HG03558 (cell line): ENCODE measurements around the gene INSR.
"Not testable (repeated sequence)": the region's sequence is repeated elsewhere in the genome, so short reads cannot be mapped to it uniquely, and the experiment has no call there.

Experiments
- ATAC-seq: cut with Tn5 transposase; IDR thresholded peaks from one replicate; pipeline ENCODE4 v1.9.1; 2021; ENCODE audit warnings: moderate number of reproducible peaks; ENCODE audit not compliant: unreplicated experiment; ENCODE audit errors: extremely low read depth

The INSR gene

GRCh38 chr19:7258840-7259395 is 35.3 kb downstream of the INSR start:
- no peak for ATAC-seq

- no peak for ATAC-seq
Measured at GRCh38 chr19:7258041-7258839, 36.0 kb downstream of the INSR start.

GRCh38 chr19:7257148-7258040 is 36.8 kb downstream of the INSR start:
- ATAC-seq: no peak

- no peak for ATAC-seq
Measured at GRCh38 chr19:7255631-7256030, 38.6 kb downstream of the INSR start.

GRCh38 chr19:7255119-7255518 is 39.1 kb downstream of the INSR start:
- ATAC-seq: no peak

GRCh38 chr19:7254590-7254989 is 39.6 kb downstream of the INSR start:
- ATAC-seq: no peak

GRCh38 chr19:7252364-7252763 is 41.9 kb downstream of the INSR start:
- no peak for ATAC-seq

GRCh38 chr19:7251494-7251893 is 42.7 kb downstream of the INSR start:
- no peak for ATAC-seq

GRCh38 chr19:7250951-7251350 is 43.3 kb downstream of the INSR start:
- ATAC-seq: no peak

- ATAC-seq: no peak
Measured at GRCh38 chr19:7250057-7250596, 44.1 kb downstream of the INSR start.

- ATAC-seq: no peak
Measured at GRCh38 chr19:7247155-7247554, 47.1 kb downstream of the INSR start.

GRCh38 chr19:7246601-7247000 is 47.6 kb downstream of the INSR start:
- no peak for ATAC-seq

- ATAC-seq: no peak
Measured at GRCh38 chr19:7242601-7243258, 51.5 kb downstream of the INSR start.

- no peak for ATAC-seq
Measured at GRCh38 chr19:7238051-7238450, 56.2 kb downstream of the INSR start.

GRCh38 chr19:7236153-7236552 is 58.1 kb downstream of the INSR start:
- no peak for ATAC-seq

- ATAC-seq: no peak
Measured at GRCh38 chr19:7230826-7231225, 63.4 kb downstream of the INSR start.

GRCh38 chr19:7229735-7230134 is 64.5 kb downstream of the INSR start:
- no peak for ATAC-seq

GRCh38 chr19:7228935-7229541 is 65.2 kb downstream of the INSR start:
- no peak for ATAC-seq

GRCh38 chr19:7227735-7228134 is 66.5 kb downstream of the INSR start:
- ATAC-seq: no peak

GRCh38 chr19:7227149-7227548 is 67.1 kb downstream of the INSR start:
- not testable (repeated sequence) for ATAC-seq
